Mucosa of descending colon (tissue), 3 donors: Measurements from ENCODE around the gene HEBP2. TPM values are rescaled to one million over a fixed set of nuclear protein-coding genes. Genes with fewer than 3 reads are reported as not detected.
"Not testable (repeated sequence)": the region's sequence is repeated elsewhere in the genome, so short reads cannot be mapped to it uniquely, and the experiment has no call there.

Experiments
- ATAC-seq: fragments of 200-7000 bp; cut with Tn5 transposase; one replicate; pipeline ENCODE4 v1.9.1; 2020; ENCODE audit warnings: mild to moderate bottlenecking, moderate library complexity
- DNase-seq, 3 donors: peaks; one replicate each; pipeline ENCODE4 v3.0.0-alpha.2; 2020
- H3K36me3 ChIP-seq: fragments of 200-600 bp; one replicate; pipeline ENCODE4 v1.8.0; 2021; ENCODE audit warnings: low read depth, mild to moderate bottlenecking
- H3K4me1 ChIP-seq: fragments of 200-600 bp; one replicate; pipeline ENCODE4 v1.8.0; 2021; ENCODE audit warnings: low read depth, mild to moderate bottlenecking
- H3K4me3 ChIP-seq: fragments of 200-600 bp; one replicate; pipeline ENCODE4 v1.8.0; 2021; ENCODE audit warnings: mild to moderate bottlenecking
- H3K9me3 ChIP-seq: fragments of 200-600 bp; one replicate; pipeline ENCODE4 v1.8.0; 2021; ENCODE audit warnings: mild to moderate bottlenecking
- intact Hi-C, 2 donors: fragments of 100-400 bp; cut with DNase I in 1 of 2; cut with micrococcal nuclease in 1 of 2; formaldehyde crosslinking; loops; one replicate each; pipeline versions ENCODE4 v1.11.0 to v1.11.1; 2022; cut with DNase I, micrococcal nuclease
- total RNA-seq, 3 donors: library from RNA; stranded (reverse); fragmentation: NEBNext Ultra II Directional in 2 of 3; extraction: Animal tissue kit (Norgen Biotek cat#: 25700) in 2 of 3; gene quantifications; one replicate each; pipeline versions ENCODE4 v1.2.1 to v1.2.4, GENCODE V29; 2021 to 2023
- TF ChIP-seq, protein P1 (sequence below): fragments of 200-600 bp; IDR thresholded peaks from one replicate; pipeline ENCODE4 v1.8.0; 2022; ENCODE audit warnings: antibody characterized with exemption, mild to moderate bottlenecking
- donor health status: DM: no; HTN: no; CAD: no; lungs with moderate emphysema.
- donor health status: DM: no; HTN: no; CAD: no.
- donor health status: DM: no; HTN: yes; CAD: no.

Gene HEBP2
- total RNA-seq, 3 donors from 2014 or later, result 78.5 to 101 (median 88.7) TPM

GRCh38 chr6:138421089-138421488 lies 17.1 kb downstream of the HEBP2 start:
- DNase-seq, result no peak
- TF ChIP-seq, protein P1, sequence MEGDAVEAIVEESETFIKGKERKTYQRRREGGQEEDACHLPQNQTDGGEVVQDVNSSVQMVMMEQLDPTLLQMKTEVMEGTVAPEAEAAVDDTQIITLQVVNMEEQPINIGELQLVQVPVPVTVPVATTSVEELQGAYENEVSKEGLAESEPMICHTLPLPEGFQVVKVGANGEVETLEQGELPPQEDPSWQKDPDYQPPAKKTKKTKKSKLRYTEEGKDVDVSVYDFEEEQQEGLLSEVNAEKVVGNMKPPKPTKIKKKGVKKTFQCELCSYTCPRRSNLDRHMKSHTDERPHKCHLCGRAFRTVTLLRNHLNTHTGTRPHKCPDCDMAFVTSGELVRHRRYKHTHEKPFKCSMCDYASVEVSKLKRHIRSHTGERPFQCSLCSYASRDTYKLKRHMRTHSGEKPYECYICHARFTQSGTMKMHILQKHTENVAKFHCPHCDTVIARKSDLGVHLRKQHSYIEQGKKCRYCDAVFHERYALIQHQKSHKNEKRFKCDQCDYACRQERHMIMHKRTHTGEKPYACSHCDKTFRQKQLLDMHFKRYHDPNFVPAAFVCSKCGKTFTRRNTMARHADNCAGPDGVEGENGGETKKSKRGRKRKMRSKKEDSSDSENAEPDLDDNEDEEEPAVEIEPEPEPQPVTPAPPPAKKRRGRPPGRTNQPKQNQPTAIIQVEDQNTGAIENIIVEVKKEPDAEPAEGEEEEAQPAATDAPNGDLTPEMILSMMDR, result no peak
- ATAC-seq, result no peak
- Histone ChIP-seq H3K4me3 (no peak overlapping the region), H3K4me1 (no peaks in the 10 kb centered on the region), H3K36me3 (no peaks in the 10 kb centered on the region), H3K9me3 (no peaks in the 10 kb centered on the region)
- intact Hi-C loops, result loop anchor here in 1 of 2 donors (10.0 kb wide), 2 partner anchors 94 to 164 kb away; no protein-coding TSS in a partner anchor

DNA sequence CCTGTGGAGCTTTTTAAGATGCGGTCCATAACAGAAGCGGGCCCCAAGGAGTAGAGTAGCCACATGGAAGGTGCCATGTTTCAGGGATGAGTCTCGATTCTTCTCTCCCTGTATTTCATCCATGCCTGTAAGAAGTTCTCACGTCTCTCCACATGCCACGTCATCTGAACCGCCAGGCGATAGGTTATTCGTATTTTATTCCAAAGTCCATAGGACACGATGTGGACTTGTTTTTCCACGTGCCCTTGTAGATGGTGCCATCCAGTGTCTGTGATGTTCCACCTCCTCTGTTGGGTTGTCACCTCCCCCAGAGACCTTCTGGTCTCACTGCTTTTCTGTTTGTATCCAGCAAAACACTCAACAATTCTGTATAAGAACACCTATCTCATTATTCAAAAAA lies 17.6 kb downstream of the HEBP2 start:
- Histone ChIP-seq H3K4me1 (no peaks in the 10 kb centered on the region), H3K36me3 (no peaks in the 10 kb centered on the region), H3K4me3 (no peak overlapping the region), H3K9me3 (no peaks in the 10 kb centered on the region)
- no peak for ATAC-seq
- no peak for DNase-seq
- intact Hi-C loops, result loop anchor here in 1 of 2 donors (10.0 kb wide), 2 partner anchors 93 to 163 kb away; no protein-coding TSS in a partner anchor
- TF ChIP-seq, protein P1, result no peak

DNA sequence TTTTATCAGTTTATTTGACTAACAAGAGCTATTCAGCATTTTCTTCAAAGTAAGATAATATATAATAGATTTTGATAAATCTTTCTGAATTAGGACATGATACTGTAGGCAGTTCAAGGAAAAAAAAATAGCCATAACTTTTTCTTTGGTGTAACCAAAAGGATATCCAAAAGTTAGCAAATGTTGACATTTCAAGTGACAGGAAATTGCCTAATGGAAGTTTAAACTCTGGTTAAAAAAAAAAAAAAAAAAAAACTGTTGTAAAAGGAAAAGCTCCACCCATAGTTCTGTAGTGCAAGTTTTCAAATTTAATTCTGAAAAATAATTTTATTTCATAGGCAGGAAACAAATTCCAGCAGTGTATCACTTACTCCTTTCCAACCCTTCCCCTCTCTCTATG lies 18.8 kb downstream of the HEBP2 start:
- ATAC-seq, result no peak
- intact Hi-C loops, result loop anchor here in 1 of 2 donors (10.0 kb wide), 2 partner anchors 92 to 162 kb away; no protein-coding TSS in a partner anchor
- no peak for DNase-seq
- TF ChIP-seq, protein P1, result no peak
- Histone ChIP-seq H3K4me3 (no peak overlapping the region), H3K9me3 (no peaks in the 10 kb centered on the region), H3K4me1 (no peaks in the 10 kb centered on the region), H3K36me3 (no peaks in the 10 kb centered on the region)

- Histone ChIP-seq H3K9me3 (no peaks in the 10 kb centered on the region), H3K4me3 (no peak overlapping the region), H3K4me1 (peaks cover under 1% of the 10 kb centered on the region), H3K36me3 (no peaks in the 10 kb centered on the region)
- TF ChIP-seq, protein P1, result no peak
- ATAC-seq (no peak), DNase-seq (peak in 1 of 3 donors; percentile 50)
- intact Hi-C loops, result loop anchor here in 1 of 2 donors (10.0 kb wide), 2 partner anchors 91 to 161 kb away; no protein-coding TSS in a partner anchor
These were observed 20.2 kb downstream of the HEBP2 start for GRCh38 chr6:138424004-138424904.

- not testable (repeated sequence) for H3K36me3 ChIP-seq
These were observed 21.2 kb downstream of the HEBP2 start for GRCh38 chr6:138425256-138425655.

More at GRCh38 chr6:138425256-138425655, 21.2 kb downstream of the HEBP2 start:
- not testable (repeated sequence) for H3K4me1 ChIP-seq, ATAC-seq, DNase-seq, H3K9me3 ChIP-seq, H3K4me3 ChIP-seq
- intact Hi-C loops, result loop anchor here (5.0 to 10.0 kb wide), 4 partner anchors 82 to 167 kb away; no protein-coding TSS in a partner anchor
